HCT116 (cell line): Measurements from ENCODE around the gene STON1.

Experiments used
- ATF3 ChIP-seq: IDR thresholded peaks from 2 replicates; pipeline ENCODE4 v1.6.1; 2012
- POLR2A ChIP-seq: IDR thresholded peaks from 2 replicates; pipeline ENCODE4 v1.7.0; 2011; ENCODE audit warnings: borderline replicate concordance; ENCODE audit not compliant: insufficient read depth, insufficient read length; ENCODE audit errors: extremely low read depth
- SIN3A ChIP-seq: IDR thresholded peaks from 2 replicates; pipeline ENCODE4 v1.6.1; 2012; ENCODE audit warnings: low read depth
- YY1 ChIP-seq: IDR thresholded peaks from 2 replicates; pipeline ENCODE4 v1.6.1; 2011; ENCODE audit warnings: low read length, low read depth, moderate library complexity, mild to moderate bottlenecking; ENCODE audit not compliant: insufficient replicate concordance; ENCODE audit errors: extremely low read depth
- TF ChIP-seq, protein P1 (sequence below): IDR thresholded peaks from 2 replicates; pipeline ENCODE4 v1.6.1; 2011; ENCODE audit warnings: mild to moderate bottlenecking, low read length, moderate library complexity; ENCODE audit not compliant: insufficient replicate concordance; ENCODE audit errors: extremely low read depth

DNA sequence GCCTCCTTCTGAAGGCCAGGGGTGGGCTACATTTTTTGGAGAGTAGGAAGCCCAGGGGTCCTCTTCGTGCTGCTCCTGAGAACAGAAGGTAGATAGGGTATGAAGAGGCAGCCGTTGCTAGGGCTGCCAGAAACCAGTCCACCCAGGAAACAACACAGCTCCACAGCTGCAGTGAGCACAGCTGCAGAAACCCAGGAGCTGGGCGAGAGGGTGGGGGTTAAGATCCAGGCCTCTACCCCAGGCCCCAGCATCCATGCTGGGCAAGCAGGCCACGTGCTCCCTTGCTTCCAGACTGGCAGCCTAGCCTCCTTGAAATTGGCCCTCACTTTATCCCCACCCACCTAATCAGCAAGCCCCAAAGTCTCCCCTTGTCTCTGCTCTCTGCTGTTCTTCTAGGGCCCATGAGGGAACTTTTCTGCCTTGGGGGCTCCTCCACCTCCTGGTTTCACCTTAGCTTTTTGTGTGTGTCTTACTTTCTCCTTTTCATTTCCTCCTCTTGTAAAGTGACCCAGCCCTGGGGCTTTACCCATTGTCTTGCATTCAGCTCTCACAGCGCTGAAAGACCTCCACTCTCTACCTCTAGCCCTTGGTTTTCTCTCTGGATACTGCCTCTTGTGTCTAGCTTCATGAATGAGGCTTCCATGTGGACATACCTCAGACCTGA lies 30.7 kb downstream of the STON1 start:
- TF ChIP-seq POLR2A, result no peak
- no peak for TF ChIP-seq ATF3
- TF ChIP-seq YY1, result no peak
- TF ChIP-seq SIN3A, result no peak
- TF ChIP-seq, protein P1, sequence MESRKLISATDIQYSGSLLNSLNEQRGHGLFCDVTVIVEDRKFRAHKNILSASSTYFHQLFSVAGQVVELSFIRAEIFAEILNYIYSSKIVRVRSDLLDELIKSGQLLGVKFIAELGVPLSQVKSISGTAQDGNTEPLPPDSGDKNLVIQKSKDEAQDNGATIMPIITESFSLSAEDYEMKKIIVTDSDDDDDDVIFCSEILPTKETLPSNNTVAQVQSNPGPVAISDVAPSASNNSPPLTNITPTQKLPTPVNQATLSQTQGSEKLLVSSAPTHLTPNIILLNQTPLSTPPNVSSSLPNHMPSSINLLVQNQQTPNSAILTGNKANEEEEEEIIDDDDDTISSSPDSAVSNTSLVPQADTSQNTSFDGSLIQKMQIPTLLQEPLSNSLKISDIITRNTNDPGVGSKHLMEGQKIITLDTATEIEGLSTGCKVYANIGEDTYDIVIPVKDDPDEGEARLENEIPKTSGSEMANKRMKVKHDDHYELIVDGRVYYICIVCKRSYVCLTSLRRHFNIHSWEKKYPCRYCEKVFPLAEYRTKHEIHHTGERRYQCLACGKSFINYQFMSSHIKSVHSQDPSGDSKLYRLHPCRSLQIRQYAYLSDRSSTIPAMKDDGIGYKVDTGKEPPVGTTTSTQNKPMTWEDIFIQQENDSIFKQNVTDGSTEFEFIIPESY, result no peak
